OCI-LY3 (cell line): ENCODE measurements around the gene CYB5R3.

Source experiments
- H2AFZ ChIP-seq: fragments of 200-600, 300-600 bp; shearing (Covaris generic); 2 replicates; pipeline ENCODE4 v1.6.0; 2014; ENCODE audit warnings: antibody characterized with exemption, low read depth, low read length
- H3K27ac ChIP-seq: fragments of 200-600, 300-600 bp; sonication (generic); 2 replicates; pipeline ENCODE4 v1.5.1; 2014; ENCODE audit warnings: mild to moderate bottlenecking, low read length, moderate library complexity, mixed read lengths
- H3K27me3 ChIP-seq: fragments of 200-600, 300-600 bp; sonication (generic); 2 replicates; pipeline ENCODE4 v1.6.1; 2014; ENCODE audit warnings: low read depth, low read length, mixed read lengths
- H3K36me3 ChIP-seq: fragments of 200-600, 300-600 bp; sonication (generic); replicated peaks from 2 replicates; pipeline ENCODE3; 2014; ENCODE audit warnings: low read depth, low read length, mixed read lengths
- H3K4me1 ChIP-seq: fragments of 300-600, 200-600 bp; sonication (generic); 2 replicates; pipeline ENCODE4 v1.6.1; 2014; ENCODE audit warnings: low read length, mixed read lengths
- H3K4me2 ChIP-seq: fragments of 200-600, 300-600 bp; sonication (generic); 2 replicates; pipeline ENCODE4 v1.6.1; 2014; ENCODE audit warnings: low read length, mixed read lengths
- H3K4me3 ChIP-seq: fragments of 300-600, 200-600 bp; sonication (generic); 2 replicates; pipeline ENCODE4 v1.5.1; 2014; ENCODE audit warnings: antibody characterized with exemption, mild to moderate bottlenecking, low read length, moderate library complexity
- H3K79me2 ChIP-seq: fragments of 300-600, 200-600 bp; shearing (Covaris generic); 2 replicates; pipeline ENCODE4 v1.6.1; 2014; ENCODE audit warnings: mild to moderate bottlenecking, low read length, mixed read lengths
- H3K9ac ChIP-seq: fragments of 300-600, 200-600 bp; shearing (Covaris generic); 2 replicates; pipeline ENCODE4 v1.6.0; 2014; ENCODE audit warnings: mild to moderate bottlenecking, low read length, moderate library complexity
- H3K9me3 ChIP-seq: fragments of 200-600, 300-600 bp; shearing (Covaris generic); 2 replicates; pipeline ENCODE4 v1.6.1; 2014; ENCODE audit warnings: low read length, mixed read lengths; ENCODE audit not compliant: insufficient read depth
- H4K20me1 ChIP-seq: fragments of 200-600, 300-600 bp; sonication (generic); 2 replicates; pipeline ENCODE4 v1.6.1; 2016; ENCODE audit warnings: low read length, mixed read lengths; ENCODE audit not compliant: insufficient read depth
- CTCF ChIP-seq: fragments of 200-600, 300-600 bp; sonication (generic); IDR thresholded peaks from 2 replicates; pipeline ENCODE4 v1.5.1; 2014; ENCODE audit warnings: antibody characterized with exemption, low read length, low read depth
- EZH2phosphoT487 ChIP-seq: fragments of 200-600 bp; shearing (Covaris generic); IDR thresholded peaks from 2 replicates; pipeline ENCODE4 v1.6.1; 2018; ENCODE audit warnings: antibody characterized with exemption, mixed run types, low read depth

Gene CYB5R3

GRCh38 chr22:42649246-42650099, at the start of gene CYB5R3:
Gene CYB5R3, minus strand, starts transcription at chr22:42649392. Its CDS starts 77 bp downstream, at chr22:42649315.
- Histone ChIP-seq H3K79me2 (peaks cover 44% of the 10 kb centered on the region), H3K27ac (peak within 1 kb of the TSS; percentile 77), H2AFZ (peak within 1 kb of the TSS; percentile 82), H3K27me3 (no peaks in the 10 kb centered on the region), H3K9me3 (no peaks in the 10 kb centered on the region), H3K4me1 (peaks cover 12% of the 10 kb centered on the region), H4K20me1 (peaks cover 17% of the 10 kb centered on the region), H3K9ac (peak within 1 kb of the TSS; percentile 95), H3K4me3 (peak within 1 kb of the TSS; percentile 96), H3K36me3 (peaks cover 3% of the 10 kb centered on the region), H3K4me2 (peak within 1 kb of the TSS; percentile 99)
- TF ChIP-seq EZH2phosphoT487, result no peak
- TF ChIP-seq CTCF, result no peak

GRCh38 chr22:42697542-42698013, 48.4 kb upstream of the CYB5R3 start:
- TF ChIP-seq EZH2phosphoT487, result no peak
- no peak for TF ChIP-seq CTCF
- H3K79me2 ChIP-seq, result no peaks in the 10 kb centered on the region
- no peaks in the 10 kb centered on the region for H4K20me1 ChIP-seq
- H3K36me3 ChIP-seq, result no peaks in the 10 kb centered on the region
- 0 out of 2 replicates have a peak overlapping the region, but pooled peaks have one; percentile 5 for H3K4me2 ChIP-seq
- H2AFZ ChIP-seq, result no peak overlapping the region
- H3K9me3 ChIP-seq, result no peaks in the 10 kb centered on the region
- H3K27ac ChIP-seq, result no peak overlapping the region
- H3K27me3 ChIP-seq, result no peaks in the 10 kb centered on the region
- no peak overlapping the region for H3K4me3 ChIP-seq
- H3K4me1 ChIP-seq, result peaks cover 32% of the 10 kb centered on the region
- H3K9ac ChIP-seq, result no peak overlapping the region

GRCh38 chr22:42696331-42696967, 47.3 kb upstream of the CYB5R3 start:
- Histone ChIP-seq H3K4me3 (no peak overlapping the region), H4K20me1 (no peaks in the 10 kb centered on the region), H3K4me1 (peaks cover 36% of the 10 kb centered on the region), H3K27me3 (no peaks in the 10 kb centered on the region), H3K79me2 (no peaks in the 10 kb centered on the region), H2AFZ (no peak overlapping the region), H3K9ac (no peak overlapping the region), H3K27ac (no peak overlapping the region), H3K4me2 (no peak overlapping the region), H3K36me3 (no peaks in the 10 kb centered on the region), H3K9me3 (no peaks in the 10 kb centered on the region)
- TF ChIP-seq CTCF (no peak), EZH2phosphoT487 (no peak)

- Histone ChIP-seq H3K4me2 (no peak overlapping the region), H3K9me3 (no peaks in the 10 kb centered on the region), H3K27ac (no peak overlapping the region), H4K20me1 (no peaks in the 10 kb centered on the region), H3K36me3 (no peaks in the 10 kb centered on the region), H2AFZ (no peak overlapping the region), H3K4me3 (no peak overlapping the region), H3K4me1 (peaks cover 42% of the 10 kb centered on the region), H3K9ac (no peak overlapping the region), H3K79me2 (no peaks in the 10 kb centered on the region), H3K27me3 (no peaks in the 10 kb centered on the region)
- TF ChIP-seq CTCF, result no peak
- TF ChIP-seq EZH2phosphoT487, result no peak
These were observed 46.1 kb upstream of the CYB5R3 start for GRCh38 chr22:42695294-42695693.
